Stimulated activated CD8-positive, alpha-beta memory T cell treated with anti-CD3 and anti-CD28 coated beads, Interleukin-7, amount 100 ng/mL, for 24 hours (primary cell): Measurements from ENCODE around the gene ASMTL.
"Not testable (repeated sequence)": the region's sequence is repeated elsewhere in the genome, so short reads cannot be mapped to it uniquely, and the experiment has no call there.

Source experiments
- DNase-seq: peaks from one replicate; pipeline ENCODE4 v3.0.0-alpha.2; 2020; ENCODE audit warnings: low read depth

ASMTL gene

DNA sequence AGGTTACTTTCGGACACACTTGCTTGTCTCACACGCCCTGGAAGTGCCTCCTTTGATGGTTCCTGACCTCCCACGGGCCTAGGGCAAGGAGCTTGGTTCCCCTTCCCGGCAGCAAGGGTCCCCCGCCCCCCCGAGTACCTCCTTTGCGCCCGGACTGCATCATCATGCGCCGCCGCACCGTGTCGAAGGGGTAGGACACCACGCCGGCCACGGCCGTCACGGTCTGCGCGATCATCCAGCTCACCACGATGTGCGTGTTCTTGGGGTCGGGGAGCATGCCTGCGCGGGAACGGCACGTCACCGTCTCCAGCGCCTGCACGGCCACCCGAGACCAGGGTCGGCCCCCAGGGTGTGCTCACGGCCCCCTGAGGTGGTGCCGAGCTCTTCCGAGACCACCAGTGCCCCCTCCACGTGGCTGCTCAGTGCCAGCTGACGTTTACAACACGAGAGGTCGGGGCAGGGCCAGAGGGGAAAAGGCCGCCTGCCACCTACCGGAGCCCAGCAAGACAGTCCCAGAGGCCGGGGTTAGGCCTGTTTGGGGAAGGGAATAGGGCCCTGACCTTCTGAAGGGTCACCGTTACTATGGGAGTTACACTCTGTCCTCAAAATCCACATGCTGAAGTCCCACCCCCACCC, 65.5 kb downstream of the ASMTL start:
- DNase-seq = no peak

DNA sequence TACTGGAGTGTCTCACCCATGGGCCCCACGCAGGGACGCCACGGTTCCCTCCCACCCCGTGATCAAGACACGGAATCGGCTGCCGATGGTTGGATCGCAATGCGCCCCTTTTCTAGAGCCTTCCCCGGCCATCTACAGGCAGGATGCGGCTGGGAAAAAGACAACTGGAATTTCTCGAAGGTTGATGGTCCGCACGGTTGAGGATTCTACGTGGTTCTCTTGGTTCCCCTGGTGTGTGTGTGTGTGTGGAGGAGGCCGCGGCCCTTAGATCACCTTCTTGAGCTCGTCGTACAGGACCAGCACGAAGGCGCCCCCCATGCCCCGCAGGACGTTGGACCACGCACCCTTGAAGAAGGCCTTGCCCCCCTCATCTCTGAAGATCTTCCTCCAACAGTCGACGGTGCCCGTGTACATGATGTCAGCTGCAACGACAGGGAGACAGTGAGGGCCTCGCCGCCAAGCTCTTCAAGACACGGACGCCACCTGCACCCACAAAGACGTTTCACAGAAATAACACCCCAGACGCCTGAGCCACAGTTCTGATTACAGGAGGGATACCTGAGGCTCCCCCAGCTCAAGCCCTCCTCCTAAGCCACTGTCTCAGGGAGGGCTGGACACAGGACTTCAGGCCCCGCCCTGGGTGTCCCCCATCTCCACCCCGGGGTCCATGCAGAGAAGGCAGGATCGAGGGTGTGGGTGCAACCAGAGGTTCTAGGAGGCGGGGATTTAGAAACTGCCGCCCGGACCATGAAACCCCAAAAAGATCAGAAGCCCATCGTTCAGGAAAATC, 66.2 kb downstream of the ASMTL start:
- DNase-seq = no peak

DNA sequence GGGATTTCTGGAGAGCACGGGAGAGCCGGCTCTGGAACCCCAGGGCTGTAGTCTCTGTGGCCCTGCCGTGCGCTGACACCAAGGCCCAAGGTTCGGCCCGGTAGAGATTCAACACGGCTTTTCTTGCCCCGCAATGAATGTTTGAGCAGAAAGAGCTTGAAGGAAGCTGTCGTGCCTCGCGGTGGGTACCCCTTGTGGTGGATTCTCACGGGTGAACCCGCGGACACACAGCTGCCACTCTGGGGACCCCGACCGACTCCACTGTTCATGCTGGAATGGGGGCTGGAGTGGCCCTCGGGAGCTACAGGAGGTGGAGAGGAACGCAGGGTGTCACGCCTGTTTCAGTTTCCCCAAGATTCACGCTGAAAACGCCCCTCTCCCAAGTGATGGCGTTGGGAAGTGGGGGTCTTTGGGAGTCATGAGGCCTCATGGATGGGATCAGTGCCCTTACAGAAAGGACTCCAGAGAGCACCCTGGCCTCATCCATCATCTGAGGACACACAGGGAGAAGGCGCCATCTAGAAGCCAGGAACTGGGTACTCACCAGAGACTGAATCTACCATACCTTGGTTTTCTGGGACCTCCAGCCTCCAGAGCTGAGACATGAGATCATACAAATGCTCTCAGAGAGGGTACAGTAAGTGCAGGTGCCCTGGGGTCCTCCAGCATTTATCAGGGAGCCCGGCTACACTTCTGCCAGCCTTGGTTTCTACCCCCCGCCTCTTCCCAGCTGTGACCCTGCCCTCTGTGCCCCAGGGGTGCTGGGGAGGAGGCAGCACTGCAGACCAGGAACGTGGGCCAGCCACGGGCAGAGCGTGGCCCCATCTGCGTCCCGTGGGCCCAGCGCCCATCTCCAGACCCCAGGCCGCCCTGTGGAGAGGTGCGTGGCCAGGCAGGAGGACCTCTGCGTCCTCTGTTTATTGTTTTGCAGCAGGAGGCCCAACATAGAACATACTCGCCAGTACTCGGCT, 67.2 kb downstream of the ASMTL start:
- no peak for DNase-seq

DNA sequence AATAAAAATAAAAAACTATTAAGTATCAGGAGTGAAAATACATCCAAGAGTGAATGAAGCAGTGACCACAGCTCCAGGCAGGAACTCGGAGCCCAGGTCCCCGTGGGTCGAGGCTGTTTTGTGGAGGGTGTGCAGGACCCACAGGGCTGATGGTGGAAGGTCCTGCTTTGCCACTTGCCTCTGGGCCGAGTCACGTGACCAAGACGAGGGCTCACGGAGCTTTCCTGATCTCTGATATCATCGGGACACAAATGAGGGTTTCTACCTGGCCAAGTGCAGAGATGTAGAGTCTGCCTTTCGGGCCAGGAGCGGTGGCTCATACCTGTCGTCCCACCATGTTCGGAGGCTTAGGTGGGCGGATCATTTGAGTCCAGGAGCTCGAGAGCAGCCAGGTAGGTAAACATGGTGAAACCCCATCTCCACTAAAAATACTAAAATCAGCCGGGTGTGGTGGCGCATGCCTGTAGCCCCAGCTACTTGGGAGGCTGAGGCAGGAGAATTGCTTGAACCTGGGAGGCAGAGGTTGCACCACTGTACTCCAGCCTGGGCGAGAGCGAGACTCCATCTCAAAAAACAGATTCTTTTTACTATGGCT, 68.0 kb downstream of the ASMTL start:
- DNase-seq = no peak

DNA sequence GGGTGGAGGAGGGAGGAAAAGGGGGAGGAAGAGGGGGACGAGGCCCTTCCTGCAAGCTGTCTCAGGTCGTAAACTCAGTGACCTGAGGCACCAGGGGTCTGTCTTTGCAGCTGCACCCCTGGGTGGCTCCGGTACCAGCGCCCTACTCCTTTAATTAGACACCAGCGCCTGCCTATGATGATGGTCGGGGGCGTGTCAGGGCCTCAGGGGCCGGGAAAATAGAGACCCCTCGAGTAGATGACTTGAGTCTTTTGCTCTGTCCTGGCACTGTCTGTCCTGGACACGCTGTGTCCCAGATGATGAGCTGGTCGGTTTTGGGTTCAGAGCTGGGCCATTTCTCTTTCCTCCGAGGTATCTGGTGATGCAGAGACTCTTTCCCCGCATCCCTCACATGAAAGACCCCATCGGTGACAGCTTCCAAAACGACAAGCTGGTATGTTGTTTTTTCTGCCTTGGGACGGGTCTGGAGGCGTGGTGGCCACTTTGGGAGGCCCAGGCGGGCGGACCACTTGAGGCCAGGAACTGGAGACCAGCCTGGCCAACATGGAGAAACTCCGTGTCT, 72.0 kb downstream of the ASMTL start:
- DNase-seq = no peak

DNA sequence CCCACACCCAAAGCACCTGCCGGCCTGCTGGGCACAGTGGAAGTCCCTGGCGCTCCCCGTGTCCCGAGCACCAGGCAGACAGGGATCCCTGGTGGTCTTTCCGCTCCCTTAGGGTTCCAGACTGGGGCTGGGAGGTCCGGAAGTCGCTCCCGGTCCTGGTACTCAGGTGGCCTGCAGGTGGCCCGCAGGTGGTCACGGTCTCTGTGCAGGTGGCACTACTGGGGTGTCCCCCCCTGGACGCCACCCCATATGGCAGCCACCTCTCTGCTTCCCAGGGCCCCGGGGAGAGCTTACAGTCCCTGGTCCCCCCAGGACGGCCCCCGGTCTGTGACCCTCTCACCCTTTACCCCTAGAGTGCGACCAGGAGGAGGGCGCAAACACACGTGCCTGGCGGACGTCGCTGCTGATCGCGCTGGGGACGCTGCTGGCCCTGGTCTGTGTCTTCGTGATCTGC, 74.4 kb downstream of the ASMTL start:
- no peak for DNase-seq

DNA sequence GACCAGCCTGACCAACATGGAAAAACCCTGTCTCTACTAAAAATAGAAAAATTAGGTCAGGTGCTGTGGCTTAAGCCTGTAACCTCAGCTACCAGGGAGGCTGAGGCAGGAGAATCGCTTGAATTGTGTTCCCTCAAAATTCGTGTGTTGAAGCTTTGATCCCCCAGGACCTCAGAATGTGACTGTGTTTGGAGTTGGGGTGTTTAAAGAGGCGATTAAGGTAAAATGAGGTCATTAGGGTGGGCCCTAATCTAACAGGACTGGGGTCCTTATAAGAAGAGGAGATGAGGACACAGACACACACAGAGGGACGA, 84.4 kb downstream of the ASMTL start:
- no peak for DNase-seq

DNA sequence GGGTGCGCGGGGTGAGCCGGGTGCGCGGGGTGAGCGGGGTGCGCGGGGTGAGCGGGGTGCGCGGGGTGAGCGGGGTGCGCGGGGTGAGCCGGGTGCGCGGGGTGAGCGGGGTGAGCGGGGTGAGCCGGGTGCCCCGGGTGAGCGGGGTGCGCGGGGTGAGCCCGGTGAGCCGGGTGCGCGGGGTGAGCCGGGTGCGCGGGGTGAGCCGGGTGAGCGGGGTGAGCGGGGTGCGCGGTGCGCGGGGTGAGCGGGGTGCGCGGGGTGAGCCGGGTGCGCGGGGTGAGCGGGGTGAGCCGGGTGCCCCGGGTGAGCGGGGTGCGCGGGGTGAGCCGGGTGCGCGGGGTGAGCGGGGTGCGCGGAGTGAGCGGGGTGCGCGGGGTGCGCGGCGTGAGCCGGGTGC, 86.3 kb downstream of the ASMTL start:
- DNase-seq = not testable (repeated sequence)

DNA sequence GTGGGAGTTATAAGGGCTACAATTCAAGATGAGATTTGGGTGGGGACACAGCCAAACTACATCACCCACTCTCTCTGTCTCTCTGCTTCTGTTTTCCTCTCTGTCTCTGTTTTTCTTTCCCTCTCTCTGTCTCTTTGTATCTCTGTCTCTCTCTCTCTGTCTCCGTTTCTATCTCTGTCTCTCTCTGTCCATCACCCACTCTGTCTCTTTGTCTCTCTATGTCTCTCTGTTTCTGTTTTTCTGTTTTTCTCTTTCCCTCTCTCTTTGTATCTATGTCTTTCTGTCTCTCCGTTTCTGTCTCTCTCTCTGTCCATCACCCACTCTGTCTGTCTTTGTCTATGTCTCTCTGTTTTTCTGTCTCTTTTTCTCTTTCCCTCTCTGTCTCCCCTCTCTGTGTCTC, 90.8 kb downstream of the ASMTL start:
- no peak for DNase-seq

DNA sequence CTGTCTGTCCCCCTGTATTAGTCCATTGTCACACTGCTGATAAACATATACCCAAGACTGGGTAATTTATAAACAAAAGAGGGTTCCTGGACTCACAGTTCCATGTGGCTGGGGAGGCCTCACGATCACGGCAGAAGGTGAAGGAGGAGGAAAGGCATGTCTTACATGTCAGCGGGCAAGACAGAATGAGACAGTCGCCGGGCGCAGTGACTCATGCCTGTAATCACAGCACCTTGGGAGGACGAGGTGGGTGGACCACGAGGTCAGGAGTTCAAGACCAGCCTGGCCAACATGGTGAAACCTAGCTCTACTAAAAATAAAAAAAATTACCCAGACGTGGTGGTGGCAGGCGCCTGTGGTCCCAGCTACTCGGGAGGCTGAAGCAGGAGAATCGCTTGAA, 91.4 kb downstream of the ASMTL start:
- DNase-seq = no peak

DNA sequence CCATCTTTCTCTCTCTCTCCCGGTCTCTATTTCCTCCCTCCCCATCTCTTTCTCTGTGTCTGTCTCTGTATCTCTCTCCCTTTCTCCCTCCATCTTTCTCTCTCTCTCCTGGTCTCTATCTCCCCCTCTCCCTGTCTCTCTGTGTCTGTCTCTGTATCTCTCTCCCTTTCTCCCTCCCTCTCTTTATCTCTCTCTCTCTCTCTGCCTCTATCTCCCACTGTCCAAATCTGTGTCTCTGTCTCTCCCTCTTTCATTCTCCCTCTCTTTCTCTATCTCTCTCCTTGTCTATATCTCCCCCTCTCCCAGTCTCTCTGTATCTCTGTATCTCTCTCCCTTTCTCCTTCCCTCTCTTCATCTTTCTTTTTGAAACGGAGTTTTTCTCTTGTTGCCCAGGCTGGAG, 92.5 kb downstream of the ASMTL start:
- no peak for DNase-seq

DNA sequence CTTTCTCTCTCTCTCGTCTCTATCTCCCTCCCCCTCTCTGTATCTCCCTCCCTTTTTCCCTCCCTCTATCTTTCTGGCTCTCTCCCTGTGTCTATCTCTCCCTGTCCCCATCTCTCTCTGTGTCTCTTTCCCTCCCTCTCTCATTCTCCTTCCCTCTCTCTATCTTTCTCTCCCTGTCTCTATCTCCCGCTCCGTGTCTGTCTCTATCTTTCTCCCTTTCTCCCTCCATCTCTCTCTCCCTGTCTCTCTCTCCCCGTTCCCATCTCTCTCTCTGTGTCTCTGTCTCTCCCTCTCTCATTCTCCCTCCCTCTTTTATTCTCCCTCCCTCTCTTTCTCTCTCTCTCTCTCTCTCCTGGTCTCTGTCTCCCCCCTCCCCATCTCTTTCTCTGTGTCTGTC, 93.2 kb downstream of the ASMTL start:
- no peak for DNase-seq

DNA sequence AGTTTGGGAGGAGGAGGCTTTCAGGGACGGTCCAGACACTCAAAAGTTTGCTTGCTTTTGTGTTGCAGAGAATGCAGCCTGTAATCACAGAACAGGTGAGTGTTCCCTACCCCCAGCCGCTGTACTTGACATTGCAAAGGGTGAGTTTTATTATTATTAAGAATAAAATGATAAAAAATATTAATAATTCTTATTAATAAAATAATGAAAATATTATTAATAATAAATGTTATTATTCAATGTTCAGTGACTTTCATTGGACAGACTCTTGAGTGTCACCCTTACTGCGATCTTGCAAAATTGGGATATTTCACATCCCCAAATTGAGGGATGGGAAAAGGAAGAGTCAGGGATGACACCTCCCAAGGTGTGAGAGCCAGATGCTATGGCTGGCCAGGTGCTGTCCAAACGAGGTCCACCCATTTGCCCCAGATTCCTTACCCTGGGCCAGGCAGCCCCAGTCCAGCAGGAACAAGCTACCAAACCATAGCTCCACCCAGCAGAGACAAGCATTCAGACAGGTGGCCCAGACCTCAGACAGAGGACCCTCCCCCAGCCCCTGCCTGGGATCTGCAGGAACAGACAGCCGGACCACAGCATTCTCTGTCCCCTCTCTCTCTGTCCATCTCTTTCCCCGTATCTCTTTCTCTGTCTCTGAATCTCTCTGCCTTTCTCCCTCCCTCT, 93.8 kb downstream of the ASMTL start:
- DNase-seq = no peak

DNA sequence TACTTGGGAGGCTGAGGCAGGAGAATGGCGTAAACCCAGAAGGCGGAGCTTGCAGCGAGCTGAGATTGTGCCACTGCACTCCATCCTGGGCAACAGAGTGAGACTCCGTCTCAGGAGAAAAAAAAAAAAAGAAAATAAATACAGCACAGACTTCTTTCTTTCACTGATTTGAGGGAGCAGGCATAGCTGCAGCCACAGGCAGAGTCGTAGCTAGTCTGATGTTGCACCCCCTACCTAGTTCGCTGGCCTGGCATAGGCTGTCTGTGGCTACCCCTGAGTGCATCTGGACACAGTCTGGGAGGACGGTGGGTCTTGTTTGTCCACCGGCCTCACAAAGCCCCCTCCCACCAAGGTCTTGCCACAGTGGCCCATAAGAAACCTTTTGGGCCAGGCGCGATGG, 94.7 kb downstream of the ASMTL start:
- DNase-seq = no peak

DNA sequence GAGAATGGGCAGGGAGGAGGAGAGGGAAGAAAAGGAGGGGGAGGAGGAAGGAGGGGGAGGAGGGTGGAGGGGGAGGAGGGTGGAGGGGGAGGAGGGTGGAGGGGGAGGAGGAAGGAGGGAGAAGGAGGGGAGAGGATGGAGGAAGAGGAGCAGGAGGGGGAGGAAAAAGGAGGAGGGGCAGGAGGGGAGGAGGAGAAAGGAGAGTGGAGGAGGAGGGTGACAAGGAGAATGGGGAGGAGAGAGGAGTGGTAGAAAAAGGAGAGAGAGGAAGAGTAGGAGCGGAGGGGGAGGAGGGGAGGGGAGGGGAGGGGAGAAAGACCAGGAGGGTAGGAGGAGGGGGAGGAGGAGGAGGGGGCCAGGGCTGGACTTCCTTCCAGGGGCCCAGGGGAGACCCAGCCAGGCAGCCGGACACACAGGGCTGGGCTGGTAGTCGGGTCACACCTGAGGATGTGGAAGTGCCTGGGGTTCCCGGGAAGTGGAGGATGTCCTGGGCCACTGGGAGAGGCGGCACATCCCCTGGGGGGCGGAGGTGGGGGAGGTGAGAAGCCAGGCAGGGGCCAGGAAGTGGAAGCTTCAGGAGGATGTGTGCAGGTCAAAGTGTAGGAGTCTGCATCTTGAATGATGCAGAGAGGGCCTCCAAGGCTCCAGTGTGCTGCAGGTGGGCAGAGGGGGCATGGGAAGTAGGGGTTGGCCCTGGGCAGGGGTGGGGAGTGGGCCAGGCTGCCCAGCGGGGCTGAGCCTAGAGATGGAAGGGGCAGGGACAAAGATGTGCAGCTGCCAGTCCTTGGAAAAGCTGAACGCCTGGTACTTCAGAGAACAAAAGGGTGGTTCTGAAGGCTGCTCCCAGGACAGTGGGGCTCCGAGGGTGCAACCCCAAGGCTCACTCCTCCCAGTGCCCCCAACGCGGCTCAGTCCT, 97.3 kb downstream of the ASMTL start:
- no peak for DNase-seq

DNA sequence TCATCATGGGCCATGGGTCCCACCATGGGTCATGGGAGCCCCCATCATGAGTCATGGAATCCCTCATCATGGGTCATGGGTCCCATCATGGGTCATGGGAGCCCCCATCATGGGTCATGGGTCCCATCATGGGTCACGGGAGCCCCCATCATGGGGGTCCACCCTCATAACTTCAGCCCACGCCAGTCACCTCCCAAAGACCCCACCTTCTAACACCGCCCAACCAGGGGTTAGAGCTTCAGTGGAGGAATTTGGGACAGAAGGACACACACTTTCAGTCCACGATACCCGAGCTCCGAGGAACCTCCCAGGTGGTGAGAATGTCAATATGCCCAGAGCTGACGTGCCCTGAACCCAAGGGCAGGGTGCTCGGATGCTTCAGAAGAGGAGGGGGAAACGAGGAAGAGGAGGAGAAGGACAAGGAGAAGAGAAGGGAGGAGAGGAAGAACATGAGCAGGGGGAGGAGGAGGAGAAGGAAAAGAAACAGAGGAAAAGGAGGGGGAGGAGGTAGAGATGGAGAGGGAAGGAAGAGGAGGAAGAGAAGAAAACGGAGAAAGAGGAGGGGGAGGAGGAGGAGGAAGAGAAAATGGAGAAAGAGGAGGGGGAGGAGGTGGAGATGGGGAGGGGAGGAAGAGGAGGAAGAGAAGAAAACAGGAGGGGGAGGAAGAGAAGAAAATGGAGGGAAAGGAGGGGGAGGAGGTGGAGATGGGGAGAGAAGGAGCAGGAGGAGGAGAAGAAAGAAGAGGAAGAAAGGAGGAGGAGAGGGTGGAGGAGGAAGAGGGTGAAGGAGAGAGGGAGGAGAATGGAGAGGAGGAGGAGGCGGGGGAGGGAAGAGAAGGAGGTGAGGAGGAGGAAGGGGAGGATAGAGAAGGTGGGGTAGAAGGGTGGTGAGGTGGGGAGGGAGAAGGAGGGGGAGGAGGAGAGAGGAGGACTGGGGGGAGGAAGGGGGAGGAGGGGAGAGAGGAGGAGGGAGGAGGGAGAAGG, 98.4 kb downstream of the ASMTL start:
- DNase-seq = no peak
